Measurements from ENCODE around the gene UBE3D.

Gene UBE3D

DNA sequence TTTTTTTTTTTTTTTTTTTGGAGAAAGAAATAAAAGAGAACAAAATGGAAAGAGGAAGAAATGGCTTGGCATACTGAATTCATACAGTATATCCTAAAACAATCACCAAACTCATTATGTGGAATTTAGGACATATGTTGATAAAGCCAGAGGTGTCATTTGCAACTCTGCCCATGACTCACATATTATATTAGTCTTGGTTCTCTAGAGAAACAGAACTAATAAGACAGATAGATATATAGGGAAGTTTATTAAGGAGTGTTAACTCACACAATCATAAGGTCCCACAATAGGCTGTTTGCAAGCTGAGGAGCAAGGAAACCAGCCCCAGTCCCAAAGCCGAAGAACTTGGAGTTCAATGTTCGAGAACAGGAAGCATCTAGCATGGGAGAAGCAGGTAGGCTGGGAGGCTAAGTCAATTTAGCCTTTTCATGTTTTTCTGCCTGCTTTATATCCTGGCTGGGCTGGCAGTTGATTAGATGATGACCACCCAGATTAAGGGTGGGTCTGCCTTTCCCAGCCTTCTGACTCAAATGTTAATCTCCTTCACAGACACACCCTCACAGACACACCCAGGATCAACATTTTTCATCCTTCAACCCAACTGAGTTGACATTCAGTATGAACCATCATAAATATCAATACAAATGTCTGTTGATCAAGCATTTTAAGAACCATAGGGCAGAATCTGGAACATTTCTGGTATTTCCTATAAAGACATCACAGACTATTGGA, 102.3 kb downstream of the UBE3D start:
- no peak overlapping the region for H3K4me3 ChIP-seq (ENCODE audit: low read depth, low read length)
- TF ChIP-seq CTCF (IDR thresholded peaks at IDR 0.05; ENCODE audit: borderline replicate concordance, insufficient read depth, low read depth, low read length), result no peak

GRCh38 chr6:82959385-82959941, 106.2 kb downstream of the UBE3D start:
- no peak overlapping the region for H3K4me3 ChIP-seq (ENCODE audit: low read depth, low read length)
- no peak for TF ChIP-seq CTCF (IDR thresholded peaks at IDR 0.05; ENCODE audit: borderline replicate concordance, insufficient read depth, low read depth, low read length)

DNA sequence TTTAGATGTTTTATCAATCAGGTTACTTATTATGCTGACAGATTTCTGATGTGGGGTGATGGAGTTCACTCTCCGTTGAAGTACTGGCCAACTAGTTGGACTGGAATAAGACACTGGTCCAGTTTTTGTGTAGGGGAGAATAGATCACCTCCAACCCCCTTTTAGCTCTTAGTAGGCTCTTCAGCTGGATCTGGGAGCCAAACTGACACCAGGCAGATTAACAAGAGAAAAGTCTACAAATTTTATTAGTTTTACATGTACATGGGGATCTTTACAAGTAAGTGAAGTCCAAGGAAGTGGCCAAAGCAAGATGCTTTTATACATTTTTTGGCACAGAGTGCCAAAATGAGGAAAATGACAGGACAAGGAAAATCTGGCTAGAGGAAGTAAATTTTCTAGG, 107.1 kb downstream of the UBE3D start:
- H3K4me3 ChIP-seq (ENCODE audit: low read depth, low read length), result no peak overlapping the region
- no peak for TF ChIP-seq CTCF (IDR thresholded peaks at IDR 0.05; ENCODE audit: borderline replicate concordance, insufficient read depth, low read depth, low read length)

- TF ChIP-seq CTCF (IDR thresholded peaks at IDR 0.05; ENCODE audit: borderline replicate concordance, insufficient read depth, low read depth, low read length), result no peak
- H3K4me3 ChIP-seq (ENCODE audit: low read depth, low read length), result no peak overlapping the region
Measured at GRCh38 chr6:82957868-82958245, 107.8 kb downstream of the UBE3D start.

DNA sequence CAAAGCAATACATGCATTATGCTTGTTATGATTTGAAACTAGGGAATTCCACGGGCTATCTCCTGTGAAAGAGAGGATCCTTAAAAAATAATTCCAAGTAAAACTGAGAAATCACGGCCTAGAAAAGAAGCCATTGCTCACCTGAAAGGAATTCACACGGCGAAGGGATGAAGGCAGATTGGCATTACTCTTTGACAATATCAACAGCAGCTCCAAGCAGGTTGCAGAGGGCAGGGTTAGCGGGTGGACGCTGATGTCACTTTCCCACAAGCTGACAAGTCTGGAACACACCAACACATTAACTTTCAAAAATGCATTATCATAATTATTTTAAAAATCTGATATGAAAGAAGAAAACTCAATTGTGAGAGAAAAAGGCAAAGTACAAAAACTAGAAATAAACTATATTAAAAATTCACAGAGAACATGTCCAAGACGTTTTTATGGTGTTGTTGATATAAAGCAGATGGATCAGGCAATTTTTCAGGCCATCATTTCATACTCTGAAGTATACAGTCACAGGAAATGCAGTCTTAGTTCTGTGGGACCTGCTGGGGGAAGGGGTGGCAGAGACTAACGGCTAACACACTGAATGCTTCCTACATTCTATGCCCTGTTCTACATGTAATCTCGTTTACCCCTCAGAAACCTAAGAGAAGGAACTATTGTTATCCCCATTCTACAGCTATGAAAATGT, 108.3 kb downstream of the UBE3D start:
- no peak overlapping the region for H3K4me3 ChIP-seq (ENCODE audit: low read depth, low read length)
- TF ChIP-seq CTCF (IDR thresholded peaks at IDR 0.05; ENCODE audit: borderline replicate concordance, insufficient read depth, low read depth, low read length), result no peak

DNA sequence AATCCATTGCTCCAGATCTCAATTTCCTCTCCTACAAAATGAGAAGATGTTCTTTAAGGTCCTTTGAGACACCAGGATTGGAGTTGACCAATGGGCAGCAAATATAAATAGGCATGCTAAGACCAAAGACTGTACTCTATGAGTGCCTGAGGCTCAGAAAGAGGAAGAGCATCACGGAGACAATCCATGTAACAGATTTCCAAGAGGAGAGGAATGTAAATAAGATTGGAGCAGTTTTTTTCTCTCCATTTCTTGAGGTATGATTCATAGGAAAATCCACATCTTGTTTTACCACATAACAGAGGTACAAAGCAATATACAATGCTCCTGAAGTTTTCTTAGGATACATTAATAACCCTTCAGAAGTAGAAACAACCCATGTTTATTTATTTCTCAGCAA, 109.8 kb downstream of the UBE3D start:
- H3K4me3 ChIP-seq (ENCODE audit: low read depth, low read length), result no peak overlapping the region
- TF ChIP-seq CTCF (IDR thresholded peaks at IDR 0.05; ENCODE audit: borderline replicate concordance, insufficient read depth, low read depth, low read length), result no peak

All from GM12875 (cell line).